Gastrocnemius medialis (tissue), 4 donors: ENCODE data around the gene PFKP.

ENCODE experiments used
- CTCF ChIP-seq, 5 experiments: fragments of 450-650 bp in 3 of 5; fragments of 200-600 bp in 2 of 5; sonication (generic) in 2 of 5; IDR thresholded peaks in 4 of 5; conservative IDR thresholded peaks in 1 of 5; 1 replicate in 4 of 5; 2 replicates in 1 of 5; pipeline ENCODE4 v1.5.1; 2016 to 2019; ENCODE audit warnings: antibody characterized with exemption in 5 of 5, mild to moderate bottlenecking in 3 of 5, moderate library complexity in 3 of 5
- POLR2A ChIP-seq, 2 donors: fragments of 450-650 bp; IDR thresholded peaks; one replicate each; pipeline ENCODE4 v1.6.1; 2017; ENCODE audit warnings: antibody characterized with exemption in 2 of 2, mild to moderate bottlenecking in 2 of 2, moderate library complexity in 2 of 2

DNA sequence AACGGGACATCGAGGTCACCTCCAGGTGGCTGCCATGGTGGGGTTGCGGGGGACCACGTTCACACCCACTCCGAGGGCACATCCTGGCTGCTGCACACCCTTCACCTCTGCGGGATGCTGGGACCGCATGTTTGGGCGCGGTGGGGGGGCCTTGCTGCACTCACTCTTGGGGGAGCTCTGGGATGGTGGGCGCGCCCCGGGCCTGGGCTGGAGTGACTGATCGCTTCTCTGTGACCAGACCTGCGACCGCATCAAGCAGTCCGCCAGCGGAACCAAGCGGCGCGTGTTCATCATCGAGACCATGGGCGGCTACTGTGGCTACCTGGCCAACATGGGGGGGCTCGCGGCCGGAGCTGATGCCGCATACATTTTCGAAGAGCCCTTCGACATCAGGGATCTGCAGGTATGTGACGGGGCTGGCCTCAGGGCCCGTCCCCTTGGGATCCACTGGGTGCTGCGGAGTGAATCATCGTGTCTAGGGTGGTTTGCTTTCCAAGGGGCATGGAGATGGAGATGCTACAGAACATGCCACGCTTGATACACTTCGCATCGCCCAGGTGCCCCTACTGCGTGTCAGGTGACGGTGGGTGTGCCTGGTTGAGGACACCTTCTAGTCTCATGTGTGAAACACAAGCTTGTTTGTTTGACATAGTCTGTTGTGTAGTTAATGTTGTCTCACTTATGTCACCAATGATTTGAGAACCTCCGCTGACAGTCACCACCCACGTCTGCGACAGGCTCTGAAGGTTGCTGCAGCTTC is 62.4 kb downstream of the PFKP start:
- TF ChIP-seq CTCF (IDR thresholded peaks at IDR 0.05 in 4 of 5, conservative IDR thresholded peaks at IDR 0.05 in 1 of 5) (no peak), POLR2A (IDR thresholded peaks at IDR 0.05) (no peak)
